Myocyte (in vitro differentiated cells): Measurements from ENCODE around the gene KATNAL1. TPM values are rescaled to one million over a fixed set of nuclear protein-coding genes. Genes with fewer than 3 reads are reported as not detected.

Source experiments
- DNase-seq: peaks from one replicate; pipeline ENCODE4 v3.0.0-alpha.2; 2012; ENCODE audit warnings: low read depth
- total RNA-seq: library from RNA; depleted of rRNA; stranded (reverse); fragments of >200 nt; gene quantifications from 2 replicates; pipeline ENCODE4 v1.2.3, GENCODE V29; 2014

KATNAL1 gene
- total RNA-seq, 1 donor from 2014 or later = 18.1 TPM

GRCh38 chr13:30169442-30169841 is 137.9 kb downstream of the KATNAL1 start:
- no peak for DNase-seq

- DNase-seq = peak; percentile 49
Observed at GRCh38 chr13:30165796-30166195, 141.6 kb downstream of the KATNAL1 start.

- DNase-seq = no peak
Observed at GRCh38 chr13:30165071-30165470, 142.3 kb downstream of the KATNAL1 start.

GRCh38 chr13:30164146-30164545 is 143.2 kb downstream of the KATNAL1 start:
- no peak for DNase-seq

GRCh38 chr13:30163441-30163840 is 143.9 kb downstream of the KATNAL1 start:
- DNase-seq = no peak

- peak; percentile 83 for DNase-seq
Observed at GRCh38 chr13:30159446-30159839, 147.9 kb downstream of the KATNAL1 start.

GRCh38 chr13:30158774-30159445 is 148.4 kb downstream of the KATNAL1 start:
- peak; percentile 85 for DNase-seq

GRCh38 chr13:30157616-30157993 is 149.7 kb downstream of the KATNAL1 start:
- no peak for DNase-seq

GRCh38 chr13:30156826-30157615 is 150.3 kb downstream of the KATNAL1 start:
- no peak for DNase-seq

- no peak for DNase-seq
Observed at GRCh38 chr13:30156270-30156669, 151.1 kb downstream of the KATNAL1 start.

- no peak for DNase-seq
Observed at GRCh38 chr13:30154931-30155330, 152.4 kb downstream of the KATNAL1 start.

- DNase-seq = no peak
Observed at GRCh38 chr13:30154531-30154930, 152.8 kb downstream of the KATNAL1 start.

- DNase-seq = peak; percentile 25
Observed at GRCh38 chr13:30153545-30154426, 153.6 kb downstream of the KATNAL1 start.

Other genes starting within 250 kb of the KATNAL1 start
- gene UBE2L5, start 114.9 kb upstream of the KATNAL1 start, total RNA-seq = not detected in 2 replicates
- 190 and 229 TPM in 2 replicates for gene HMGB1, start 158.4 kb upstream of the KATNAL1 start, total RNA-seq